Cardiac muscle cell (in vitro differentiated cells and primary cell): ENCODE results near the gene UNC79. TPM values are rescaled to one million over a fixed set of nuclear protein-coding genes. Genes with fewer than 3 reads are reported as not detected.

Experiments used
- DNase-seq, 2 donors: peaks; one replicate each; pipeline versions ENCODE4 v3.0.0 to v3.0.0-alpha.2; 2010 to 2017; ENCODE audit warnings: low read depth in 1 of 2, low spot score in 1 of 2
- H3K27ac ChIP-seq: fragments of 200-600 bp; sonication (generic); 2 replicates; pipeline ENCODE4 v1.5.1; 2016
- H3K27me3 ChIP-seq: fragments of 200-600 bp; sonication (generic); 2 replicates; pipeline ENCODE4 v1.6.0; 2016; ENCODE audit warnings: control low read depth
- H3K36me3 ChIP-seq: fragments of 200-600 bp; sonication (generic); 2 replicates; pipeline ENCODE4 v1.5.1; 2016; ENCODE audit warnings: control low read depth
- H3K4me1 ChIP-seq: fragments of 200-600 bp; sonication (generic); 2 replicates; pipeline ENCODE4 v1.8.1; 2017; ENCODE audit warnings: low read depth, mild to moderate bottlenecking, mixed run types
- H3K4me3 ChIP-seq: fragments of 200-600 bp; sonication (generic); 2 replicates; pipeline ENCODE4 v1.5.1; 2016; ENCODE audit warnings: mild to moderate bottlenecking
- H3K9me3 ChIP-seq: fragments of 200-600 bp; sonication (generic); 2 replicates; pipeline ENCODE4 v1.5.1; 2017; ENCODE audit warnings: low read depth, mild to moderate bottlenecking, control low read depth
- CTCF ChIP-seq: IDR thresholded peaks from 2 replicates; pipeline ENCODE4 v1.5.1; 2012; ENCODE audit warnings: low read depth, mild to moderate bottlenecking, low read length
- polyA plus RNA-seq: library from polyadenylated mRNA; unstranded; fragments of >200 nt; fragmentation: Nextera tagmentation; extraction: Ambion mirVana; gene quantifications from 2 replicates; pipeline ENCODE4 v1.2.1, GENCODE V29; 2016
- total RNA-seq: library from RNA; depleted of rRNA; stranded (reverse); fragments of >200 nt; gene quantifications from 2 replicates; pipeline ENCODE4 v1.2.3, GENCODE V29; 2016

Gene UNC79
- total and polyA plus RNA-seq, 2 experiments from 2014 or later = 1.5 to 6.5 TPM

- Histone ChIP-seq H3K36me3 (no peaks in the 10 kb centered on the region), H3K4me1 (no peaks in the 10 kb centered on the region), H3K4me3 (no peak overlapping the region), H3K27me3 (no peaks in the 10 kb centered on the region), H3K27ac (no peak overlapping the region), H3K9me3 (no peaks in the 10 kb centered on the region)
- no peak for TF ChIP-seq CTCF
- DNase-seq = no peak
These were observed 95.1 kb downstream of the UNC79 start for GRCh38 chr14:93525696-93526451.

DNA sequence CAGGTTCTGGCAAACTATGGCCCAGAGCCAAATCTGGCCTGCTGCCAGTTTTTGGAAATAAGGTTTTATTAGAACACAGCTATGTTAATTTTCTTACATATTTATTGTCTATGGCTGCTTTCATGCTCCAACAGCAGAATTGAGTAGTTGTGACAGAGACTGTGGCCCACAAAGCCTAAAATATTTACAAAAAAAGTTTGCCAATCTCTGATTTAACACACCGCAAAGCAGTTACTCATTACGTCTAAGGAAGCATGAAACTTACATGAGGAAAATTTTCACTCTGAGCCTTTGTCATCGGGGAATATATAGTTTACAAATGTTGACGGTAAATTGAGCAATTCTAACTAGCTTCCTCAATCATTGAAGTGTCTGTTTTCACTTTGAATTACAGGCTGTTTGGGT lies 96.5 kb downstream of the UNC79 start:
- H3K36me3 ChIP-seq = no peaks in the 10 kb centered on the region
- no peak for DNase-seq
- no peaks in the 10 kb centered on the region for H3K4me1 ChIP-seq
- no peaks in the 10 kb centered on the region for H3K27me3 ChIP-seq
- H3K4me3 ChIP-seq = no peak overlapping the region
- H3K27ac ChIP-seq = no peak overlapping the region
- H3K9me3 ChIP-seq = no peaks in the 10 kb centered on the region
- TF ChIP-seq CTCF = no peak

DNA sequence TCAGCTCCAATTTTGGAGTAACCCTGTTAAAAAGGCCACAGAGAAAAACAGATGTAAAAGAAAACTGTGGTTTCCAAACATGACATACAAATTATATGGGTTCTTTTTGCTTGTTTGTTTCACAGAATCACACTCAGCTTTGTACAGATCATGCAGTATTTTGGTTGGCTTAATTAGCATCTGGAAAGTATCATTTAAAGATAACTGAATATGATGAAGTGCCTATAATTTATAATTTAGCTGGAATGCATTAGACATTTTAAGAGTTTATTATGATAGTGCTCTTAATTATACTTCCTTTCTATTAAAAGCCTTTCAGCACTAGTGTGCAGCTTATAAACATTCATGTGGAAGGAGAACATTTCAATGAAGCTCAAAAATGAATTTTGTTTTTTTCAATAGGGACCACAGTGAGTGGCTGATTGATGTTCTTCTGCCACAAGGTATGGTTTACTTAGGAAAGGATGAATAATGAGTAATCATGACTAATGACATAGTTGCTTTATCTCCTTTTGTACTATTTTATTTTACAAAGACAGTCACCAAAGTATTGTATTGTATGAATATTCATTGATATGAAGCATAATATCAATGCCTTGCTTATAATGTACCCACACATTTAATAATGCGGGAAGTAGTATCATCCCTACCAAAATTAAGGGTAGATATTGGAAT lies 98.3 kb downstream of the UNC79 start:
- no peak for DNase-seq
- Histone ChIP-seq H3K27me3 (no peaks in the 10 kb centered on the region), H3K27ac (no peak overlapping the region), H3K4me3 (no peak overlapping the region), H3K4me1 (no peaks in the 10 kb centered on the region), H3K36me3 (no peaks in the 10 kb centered on the region), H3K9me3 (no peaks in the 10 kb centered on the region)
- TF ChIP-seq CTCF = no peak

GRCh38 chr14:93531644-93532043 lies 100.9 kb downstream of the UNC79 start:
- no peak for DNase-seq
- Histone ChIP-seq H3K4me1 (no peaks in the 10 kb centered on the region), H3K27ac (no peak overlapping the region), H3K27me3 (no peaks in the 10 kb centered on the region), H3K9me3 (no peaks in the 10 kb centered on the region), H3K4me3 (no peak overlapping the region), H3K36me3 (no peaks in the 10 kb centered on the region)
- TF ChIP-seq CTCF = no peak

DNA sequence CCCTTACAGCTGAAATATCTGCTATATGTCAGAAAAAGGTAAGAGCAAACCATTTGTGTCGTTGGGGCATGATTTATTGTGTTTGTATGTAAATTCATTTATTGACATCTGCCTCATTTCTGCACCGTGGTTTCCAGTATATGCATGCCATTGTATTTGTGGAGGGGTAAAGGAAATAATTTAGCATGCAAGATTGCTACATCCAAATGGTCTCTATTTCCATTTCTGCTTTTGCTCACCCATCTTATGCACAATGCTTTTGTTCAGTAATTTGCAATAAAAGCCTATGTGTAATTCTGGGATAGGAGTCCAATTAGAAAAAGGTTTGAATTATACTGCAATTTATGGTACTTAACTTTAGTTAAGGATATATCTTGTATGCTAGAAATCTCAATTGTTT lies 101.8 kb downstream of the UNC79 start:
- no peaks in the 10 kb centered on the region for H3K36me3 ChIP-seq
- no peak for DNase-seq
- H3K4me3 ChIP-seq = no peak overlapping the region
- H3K27ac ChIP-seq = no peak overlapping the region
- H3K4me1 ChIP-seq = no peaks in the 10 kb centered on the region
- no peaks in the 10 kb centered on the region for H3K9me3 ChIP-seq
- TF ChIP-seq CTCF = no peak
- no peaks in the 10 kb centered on the region for H3K27me3 ChIP-seq
